ENCODE measurements around the gene PTDSS2. TPM values are rescaled to one million over a fixed set of nuclear protein-coding genes. Genes with fewer than 3 reads are reported as not detected.

The PTDSS2 gene
- total RNA-seq, 1 experiment from 2014 or later, result 49.5 TPM

GRCh38 chr11:501001-501682 is 51.1 kb downstream of the PTDSS2 start (continued):
- no peak for TF ChIP-seq RORB (CRISPR knock-in tag; IDR thresholded peaks at IDR 0.05)

GRCh38 chr11:501683-502287 is 51.7 kb downstream of the PTDSS2 start:
- CTCF ChIA-PET, result no interaction called here
- H3K36me3 Mint-ChIP-seq, result peaks cover 37% of the 10 kb centered on the region
- TF ChIP-seq ZNF396 (CRISPR knock-in tag; IDR thresholded peaks at IDR 0.05; ENCODE audit: borderline replicate concordance), result no peak
- TF ChIP-seq NFATC4 (CRISPR knock-in tag; IDR thresholded peaks at IDR 0.05), result no peak
- no peak for TF ChIP-seq TCF7 (CRISPR knock-in tag; IDR thresholded peaks at IDR 0.05; ENCODE audit: low read depth)
- no peak for TF ChIP-seq IRF2 (CRISPR knock-in tag; IDR thresholded peaks at IDR 0.05; ENCODE audit: borderline replicate concordance, low read depth)
- TF ChIP-seq ATF1 (CRISPR knock-in tag; IDR thresholded peaks at IDR 0.05), result no peak
- TF ChIP-seq ATF2 (CRISPR knock-in tag; IDR thresholded peaks at IDR 0.05; ENCODE audit: borderline replicate concordance, low read depth), result no peak
- TF ChIP-seq USF2 (CRISPR knock-in tag; IDR thresholded peaks at IDR 0.05), result no peak
- TF ChIP-seq CREM (CRISPR knock-in tag; IDR thresholded peaks at IDR 0.05), result no peak
- no peak for TF ChIP-seq GRHL2 (CRISPR knock-in tag; IDR thresholded peaks at IDR 0.05; ENCODE audit: insufficient replicate concordance, severe bottlenecking)
- TF ChIP-seq HMGXB4 (CRISPR knock-in tag; IDR thresholded peaks at IDR 0.05), result no peak
- TF ChIP-seq OVOL2 (CRISPR knock-in tag; IDR thresholded peaks at IDR 0.05; ENCODE audit: borderline replicate concordance), result no peak
- no peak for TF ChIP-seq EMX1 (CRISPR knock-in tag; IDR thresholded peaks at IDR 0.05)
- no peak for TF ChIP-seq SP1 (CRISPR knock-in tag; conservative IDR thresholded peaks at IDR 0.05)
- no peak overlapping the region for H3K27ac Mint-ChIP-seq
- POLR2A ChIA-PET, result no interaction called here
- H3K4me3 Mint-ChIP-seq, result no peak overlapping the region
- H3K4me1 Mint-ChIP-seq, result peaks cover 10% of the 10 kb centered on the region
- DNase-seq (ENCODE audit: low spot score), result no peak
- peaks cover 12% of the 10 kb centered on the region for H3K9me3 Mint-ChIP-seq
- no peak for ATAC-seq
- peaks cover 2% of the 10 kb centered on the region; the same call in 1 of the 2 replicates for H3K27me3 Mint-ChIP-seq (ENCODE audit: low read depth)

GRCh38 chr11:502288-503178 is 52.5 kb downstream of the PTDSS2 start:
- ChIA-PET POLR2A (no interaction called here), CTCF (no interaction called here)
- H3K4me3 Mint-ChIP-seq, result no peak overlapping the region
- ATAC-seq (no peak), DNase-seq (ENCODE audit: low spot score) (no peak)
- H3K27me3 Mint-ChIP-seq (ENCODE audit: low read depth), result peaks cover 2% of the 10 kb centered on the region; the same call in 1 of the 2 replicates
- H3K36me3 Mint-ChIP-seq, result peaks cover 29% of the 10 kb centered on the region
- peaks cover 10% of the 10 kb centered on the region for H3K4me1 Mint-ChIP-seq
- no peak overlapping the region for H3K27ac Mint-ChIP-seq
- peaks cover 5% of the 10 kb centered on the region for H3K9me3 Mint-ChIP-seq
- TF ChIP-seq HMGXB4 (CRISPR knock-in tag; IDR thresholded peaks at IDR 0.05) (no peak), ZNF671 (CRISPR knock-in tag; IDR thresholded peaks at IDR 0.05) (no peak)
